Measurements from ENCODE around the gene EVI2A. TPM values are rescaled to one million over a fixed set of nuclear protein-coding genes. Genes with fewer than 3 reads are reported as not detected.

The EVI2A gene
- total RNA-seq, 1 experiment from 2014 or later = not detected

- Histone ChIP-seq H3K9me3 (ENCODE audit: control insufficient read depth in 1 of 2, insufficient read depth in 1 of 2, low read depth in 1 of 2, low read length in 2 of 2) (no peaks in the 10 kb centered on the region), H3K4me2 (ENCODE audit: low read length) (no peak overlapping the region), H3K4me3 (replicated peaks in 1 of 2; ENCODE audit: low read depth in 1 of 2, low read length in 2 of 2) (no peak overlapping the region), H2AFZ (ENCODE audit: low read depth, low read length, poor library complexity, severe bottlenecking) (no peak overlapping the region), H3K9me2 (ENCODE audit: insufficient read depth) (peaks cover 4% of the 10 kb centered on the region; the same call in 1 of the 2 replicates), H3K27me3 (ENCODE audit: insufficient read depth, low read length) (no peaks in the 10 kb centered on the region), H3K79me2 (ENCODE audit: insufficient read depth, low read length) (no peaks in the 10 kb centered on the region), H3K9ac (ENCODE audit: low read length) (no peak overlapping the region), H3K36me3 (ENCODE audit: control insufficient read depth in 1 of 2, insufficient read depth in 2 of 2, low read length in 2 of 2) (no peaks in the 10 kb centered on the region), H3K4me1 (ENCODE audit: control insufficient read depth in 1 of 2, insufficient read depth in 2 of 2, low read length in 2 of 2) (peaks cover 8 to 11% of the 10 kb centered on the region in 2 experiments), H4K20me1 (ENCODE audit: insufficient read depth) (no peaks in the 10 kb centered on the region), H3K27ac (ENCODE audit: low read depth, low read length) (no peak overlapping the region)
- BruUV-seq (replicated peaks) = no TSS peak
- RAD21 ChIA-PET (ENCODE audit: low non-redundant PET in 1 of 2, low total read pairs in 2 of 2, uncharacterized antibody in 2 of 2, unreplicated experiment in 2 of 2) = no interaction called here
- TF ChIP-seq POLR2A (IDR thresholded peaks at IDR 0.05; ENCODE audit: borderline replicate concordance, extremely low read depth, insufficient read depth, insufficient read length) = no peak
- no peak for TF ChIP-seq JUND (IDR thresholded peaks at IDR 0.05)
- no peak for TF ChIP-seq FOSL1 (IDR thresholded peaks at IDR 0.05; ENCODE audit: low read depth)
- no peak for TF ChIP-seq CBX3 (IDR thresholded peaks at IDR 0.05; ENCODE audit: low read depth)
- no peak for TF ChIP-seq EGR1 (IDR thresholded peaks at IDR 0.05; ENCODE audit: low read depth)
- TF ChIP-seq POLR2AphosphoS5 (IDR thresholded peaks at IDR 0.05; ENCODE audit: low read depth, low read length) = no peak
- no peak for TF ChIP-seq SIN3A (IDR thresholded peaks at IDR 0.05; ENCODE audit: low read depth)
- no peak for TF ChIP-seq ZBTB33 (IDR thresholded peaks at IDR 0.05; ENCODE audit: extremely low read depth, insufficient replicate concordance, low read length)
- TF ChIP-seq, protein P1, sequence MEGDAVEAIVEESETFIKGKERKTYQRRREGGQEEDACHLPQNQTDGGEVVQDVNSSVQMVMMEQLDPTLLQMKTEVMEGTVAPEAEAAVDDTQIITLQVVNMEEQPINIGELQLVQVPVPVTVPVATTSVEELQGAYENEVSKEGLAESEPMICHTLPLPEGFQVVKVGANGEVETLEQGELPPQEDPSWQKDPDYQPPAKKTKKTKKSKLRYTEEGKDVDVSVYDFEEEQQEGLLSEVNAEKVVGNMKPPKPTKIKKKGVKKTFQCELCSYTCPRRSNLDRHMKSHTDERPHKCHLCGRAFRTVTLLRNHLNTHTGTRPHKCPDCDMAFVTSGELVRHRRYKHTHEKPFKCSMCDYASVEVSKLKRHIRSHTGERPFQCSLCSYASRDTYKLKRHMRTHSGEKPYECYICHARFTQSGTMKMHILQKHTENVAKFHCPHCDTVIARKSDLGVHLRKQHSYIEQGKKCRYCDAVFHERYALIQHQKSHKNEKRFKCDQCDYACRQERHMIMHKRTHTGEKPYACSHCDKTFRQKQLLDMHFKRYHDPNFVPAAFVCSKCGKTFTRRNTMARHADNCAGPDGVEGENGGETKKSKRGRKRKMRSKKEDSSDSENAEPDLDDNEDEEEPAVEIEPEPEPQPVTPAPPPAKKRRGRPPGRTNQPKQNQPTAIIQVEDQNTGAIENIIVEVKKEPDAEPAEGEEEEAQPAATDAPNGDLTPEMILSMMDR (IDR thresholded peaks at IDR 0.05 in 2 of 3, conservative IDR thresholded peaks at IDR 0.05 in 1 of 3; ENCODE audit: borderline replicate concordance in 1 of 3, insufficient read depth in 1 of 3, low read depth in 2 of 3, low read length in 2 of 3) = no peak
- TF ChIP-seq, protein P2, sequence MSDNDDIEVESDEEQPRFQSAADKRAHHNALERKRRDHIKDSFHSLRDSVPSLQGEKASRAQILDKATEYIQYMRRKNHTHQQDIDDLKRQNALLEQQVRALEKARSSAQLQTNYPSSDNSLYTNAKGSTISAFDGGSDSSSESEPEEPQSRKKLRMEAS (IDR thresholded peaks at IDR 0.05) = no peak
- no peak for TF ChIP-seq YY1 (IDR thresholded peaks at IDR 0.05; ENCODE audit: extremely low read depth, insufficient replicate concordance, low read depth, low read length)
- no peak for TF ChIP-seq RAD21 (IDR thresholded peaks at IDR 0.05; ENCODE audit: low read depth)
- no peak for TF ChIP-seq TCF7L2 (IDR thresholded peaks at IDR 0.05; ENCODE audit: borderline replicate concordance, extremely low read depth, insufficient read depth, insufficient read length)
- no peak for TF ChIP-seq SRF (IDR thresholded peaks at IDR 0.05; ENCODE audit: low read depth)
- no peak for TF ChIP-seq ELF1 (IDR thresholded peaks at IDR 0.05; ENCODE audit: borderline replicate concordance, low read depth)
- TF ChIP-seq CEBPB (IDR thresholded peaks at IDR 0.05; ENCODE audit: low read depth) = no peak
- CTCF ChIA-PET = no interaction called here
- intact Hi-C loops (cut with micrococcal nuclease) = no loop called here
- DNase-seq (ENCODE audit: low read depth, low spot score) = no peak
- no peak for ATAC-seq
- POLR2A ChIA-PET = no interaction called here
These were observed 47.2 kb downstream of the EVI2A start for GRCh38 chr17:31274252-31274651.
